Measurements from ENCODE around the gene TLL2. TPM values are rescaled to one million over a fixed set of nuclear protein-coding genes. Genes with fewer than 3 reads are reported as not detected.

TLL2 gene
- total and polyA plus RNA-seq, 11 donors = 1.8 to 8.6 (median 4.6) TPM

DNA sequence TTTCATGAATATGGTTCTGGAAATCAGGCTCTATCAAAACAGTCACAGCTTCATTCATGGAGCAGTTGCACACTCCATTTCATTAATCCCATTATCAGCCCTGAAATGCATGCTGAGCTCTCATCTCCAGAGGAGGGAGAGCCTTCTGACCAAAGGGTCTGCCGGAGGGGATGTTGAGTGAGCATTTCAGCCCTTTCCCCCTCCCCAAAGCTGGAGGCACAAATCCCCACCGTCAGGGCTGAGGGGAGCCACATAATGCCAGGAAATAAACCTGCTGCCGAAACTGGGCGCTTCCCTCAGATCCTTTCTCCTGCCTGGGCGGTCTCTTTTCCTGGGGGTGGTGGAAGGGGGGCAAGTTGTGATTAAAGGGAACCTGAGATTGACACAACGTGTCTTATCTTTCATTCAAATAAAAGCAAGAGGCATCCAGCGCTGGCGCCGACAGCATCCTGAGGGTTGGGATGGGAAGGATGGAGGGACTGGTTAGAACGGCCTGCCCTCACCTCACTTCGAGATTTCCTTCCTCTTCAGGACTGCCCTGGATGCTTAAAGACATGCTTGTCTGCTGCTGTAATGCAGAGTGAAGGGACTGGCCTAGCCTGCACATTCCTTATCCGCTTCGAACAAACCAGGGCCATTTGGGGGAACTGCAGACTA is 71.6 kb downstream of the TLL2 start:
- ATAC-seq (peak in 2 of 4 donors; percentile 26 to 33), DNase-seq (no peak)
- peak overlapping the region in 6 of 12 donors; percentile 24 to 67 (median 46) for H3K27ac ChIP-seq
- TF ChIP-seq CTCF (IDR thresholded peaks at IDR 0.05) = no peak
- no peak for TF ChIP-seq POLR2A (IDR thresholded peaks at IDR 0.05)
- peaks cover 0 to 26% (median 7%) of the 10 kb centered on the region in 12 donors for H3K4me1 ChIP-seq
- intact Hi-C loops (cut with DNase I) = no loop called here
- H3K36me3 ChIP-seq = no peaks in the 10 kb centered on the region
- 50 to 71% (median 63%) methylated on average over 12 to 13 of the region's 13 CpGs for WGBS, 4 donors
- no peaks in the 10 kb centered on the region for H3K27me3 ChIP-seq
- no peaks in the 10 kb centered on the region for H3K9me3 ChIP-seq
- H3K4me3 ChIP-seq = no peak overlapping the region

GRCh38 chr10:96441322-96441885 is 72.3 kb downstream of the TLL2 start:
- WGBS, 4 donors = 73 to 81% (median 77%) methylated on average over 10 of the region's 10 CpGs
- no peak for DNase-seq
- no peak for TF ChIP-seq POLR2A (IDR thresholded peaks at IDR 0.05)
- TF ChIP-seq CTCF (IDR thresholded peaks at IDR 0.05) = no peak
- no peaks in the 10 kb centered on the region for H3K36me3 ChIP-seq
- no peak for ATAC-seq
- H3K9me3 ChIP-seq = no peaks in the 10 kb centered on the region
- H3K4me3 ChIP-seq = no peak overlapping the region
- intact Hi-C loops (cut with DNase I) = no loop called here
- H3K27me3 ChIP-seq = no peaks in the 10 kb centered on the region
- peaks cover 0 to 25% (median 7%) of the 10 kb centered on the region in 12 donors for H3K4me1 ChIP-seq
- peak overlapping the region in 6 of 12 donors; percentile 24 to 67 (median 46) for H3K27ac ChIP-seq

- Histone ChIP-seq H3K36me3 (no peaks in the 10 kb centered on the region), H3K9me3 (peaks cover 0 to 1% (median 0%) of the 10 kb centered on the region in 12 donors), H3K4me3 (no peak overlapping the region), H3K27ac (peak overlapping the region in 8 of 12 donors; percentile 18 to 76 (median 44)), H3K4me1 (peaks cover 0 to 25% (median 7%) of the 10 kb centered on the region in 12 donors), H3K27me3 (no peaks in the 10 kb centered on the region)
- TF ChIP-seq POLR2A (IDR thresholded peaks at IDR 0.05) (no peak), CTCF (IDR thresholded peaks at IDR 0.05) (no peak)
- 47 to 58% (median 53%) methylated on average over 10 of the region's 10 CpGs for WGBS, 4 donors
- intact Hi-C loops (cut with DNase I) = no loop called here
- DNase-seq (peak in 2 of 5 donors; percentile 41 to 43), ATAC-seq (peak; percentile 52 to 74 (median 66))
Measured at GRCh38 chr10:96440361-96441292, 73.1 kb downstream of the TLL2 start.
